Neural crest cell (in vitro differentiated cells): ENCODE measurements around the gene NME4. TPM values are rescaled to one million over a fixed set of nuclear protein-coding genes. Genes with fewer than 3 reads are reported as not detected.
"Not testable (repeated sequence)": the region's sequence is repeated elsewhere in the genome, so short reads cannot be mapped to it uniquely, and the experiment has no call there.

Source experiments
- DNase-seq: peaks from one replicate; pipeline ENCODE4 v3.0.0; 2021; ENCODE audit warnings: low read depth, mixed read lengths, low spot score
- H3K27ac Mint-ChIP-seq: one replicate; pipeline ENCODE4 v1.8.0; 2021; ENCODE audit warnings: mild to moderate bottlenecking, mixed read lengths; ENCODE audit not compliant: unreplicated experiment
- H3K27me3 Mint-ChIP-seq: 2 replicates; pipeline ENCODE4 v1.8.0; 2021; ENCODE audit warnings: low read depth, mild to moderate bottlenecking, mixed read lengths
- H3K36me3 Mint-ChIP-seq: 2 replicates; pipeline ENCODE4 v1.8.0; 2021; ENCODE audit warnings: low read depth, mild to moderate bottlenecking, mixed read lengths
- H3K4me1 Mint-ChIP-seq: 2 replicates; pipeline ENCODE4 v1.8.0; 2021; ENCODE audit warnings: mixed read lengths
- H3K4me3 Mint-ChIP-seq: one replicate; pipeline ENCODE4 v1.8.0; 2021; ENCODE audit warnings: mild to moderate bottlenecking, mixed read lengths
- H3K9me3 Mint-ChIP-seq: 2 replicates; pipeline ENCODE4 v1.8.0; 2021; ENCODE audit warnings: mixed read lengths
- long read RNA-seq: library from polyadenylated mRNA; unstranded; transcript quantifications from one replicate; pipeline ENCODE4 v2.0.0, GENCODE V29; 2020
- total RNA-seq: library from RNA; stranded (reverse); gene quantifications from 2 replicates; pipeline ENCODE4 v1.2.1, GENCODE V29; 2021
- TF ChIP-seq, protein P1 (sequence below): fragments of 200-600 bp; sonication (generic); conservative IDR thresholded peaks from 2 replicates; pipeline ENCODE4 v1.5.0; 2021; ENCODE audit warnings: antibody characterized with exemption, mild to moderate bottlenecking

The NME4 gene
- 233 and 254 TPM in 2 replicates for total RNA-seq
- long read RNA-seq, partial matches to known transcripts: 0 of 10 reads
- long read RNA-seq, other reads (novel, unspliced or antisense): 8 of 10 reads

- TF ChIP-seq, protein P1, sequence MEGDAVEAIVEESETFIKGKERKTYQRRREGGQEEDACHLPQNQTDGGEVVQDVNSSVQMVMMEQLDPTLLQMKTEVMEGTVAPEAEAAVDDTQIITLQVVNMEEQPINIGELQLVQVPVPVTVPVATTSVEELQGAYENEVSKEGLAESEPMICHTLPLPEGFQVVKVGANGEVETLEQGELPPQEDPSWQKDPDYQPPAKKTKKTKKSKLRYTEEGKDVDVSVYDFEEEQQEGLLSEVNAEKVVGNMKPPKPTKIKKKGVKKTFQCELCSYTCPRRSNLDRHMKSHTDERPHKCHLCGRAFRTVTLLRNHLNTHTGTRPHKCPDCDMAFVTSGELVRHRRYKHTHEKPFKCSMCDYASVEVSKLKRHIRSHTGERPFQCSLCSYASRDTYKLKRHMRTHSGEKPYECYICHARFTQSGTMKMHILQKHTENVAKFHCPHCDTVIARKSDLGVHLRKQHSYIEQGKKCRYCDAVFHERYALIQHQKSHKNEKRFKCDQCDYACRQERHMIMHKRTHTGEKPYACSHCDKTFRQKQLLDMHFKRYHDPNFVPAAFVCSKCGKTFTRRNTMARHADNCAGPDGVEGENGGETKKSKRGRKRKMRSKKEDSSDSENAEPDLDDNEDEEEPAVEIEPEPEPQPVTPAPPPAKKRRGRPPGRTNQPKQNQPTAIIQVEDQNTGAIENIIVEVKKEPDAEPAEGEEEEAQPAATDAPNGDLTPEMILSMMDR: no peak
- Mint-ChIP-seq H3K27ac (peak within 1 kb of the TSS; percentile 98), H3K9me3 (no peaks in the 10 kb centered on the region), H3K36me3 (no peaks in the 10 kb centered on the region), H3K27me3 (peaks cover 6% of the 10 kb centered on the region), H3K4me3 (peak within 1 kb of the TSS; percentile 96), H3K4me1 (peaks cover 21% of the 10 kb centered on the region)
- peak; percentile 41 for DNase-seq
Measured at GRCh38 chr16:397135-397661, at the start of gene NME4. Gene NME4 (plus strand): TSS chr16:397199. CDS start chr16:397223, 24 bp downstream.

- peak overlapping the region; percentile 54 for H3K4me3 Mint-ChIP-seq
- peaks cover 19% of the 10 kb centered on the region for H3K36me3 Mint-ChIP-seq
- peaks cover 17% of the 10 kb centered on the region for H3K4me1 Mint-ChIP-seq
- H3K9me3 Mint-ChIP-seq: no peaks in the 10 kb centered on the region
- TF ChIP-seq, protein P1: no peak
- H3K27me3 Mint-ChIP-seq: no peaks in the 10 kb centered on the region
- no peak for DNase-seq
- H3K27ac Mint-ChIP-seq: no peak overlapping the region
Measured at GRCh38 chr16:347203-347602, 49.8 kb upstream of the NME4 start.

DNA sequence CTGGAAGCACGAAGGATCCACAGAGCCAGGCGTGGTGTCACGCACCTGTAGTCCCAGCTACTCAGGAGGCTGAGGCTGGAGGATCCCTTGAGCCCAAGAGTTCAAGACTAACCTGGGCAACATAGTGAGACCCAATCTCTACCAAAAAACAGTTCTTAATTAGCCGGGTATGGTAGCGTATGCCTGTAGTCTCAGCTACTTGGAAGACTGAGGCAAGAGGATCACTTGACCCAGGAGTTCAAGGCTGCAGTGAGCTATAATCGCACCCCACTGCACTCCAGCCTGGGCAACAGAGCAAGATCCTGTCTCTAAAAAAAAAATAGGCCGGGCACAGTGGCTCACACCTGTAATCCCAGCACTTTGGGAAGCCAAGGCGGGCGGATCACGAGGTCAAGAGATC is 48.5 kb upstream of the NME4 start:
- Mint-ChIP-seq H3K4me3 (peak overlapping the region; percentile 22), H3K36me3 (peaks cover 13% of the 10 kb centered on the region)

GRCh38 chr16:349211-349610 is 47.8 kb upstream of the NME4 start:
- Mint-ChIP-seq H3K27me3 (no peaks in the 10 kb centered on the region), H3K36me3 (peaks cover 13% of the 10 kb centered on the region), H3K27ac (no peak overlapping the region), H3K4me3 (peak overlapping the region; percentile 94), H3K9me3 (no peaks in the 10 kb centered on the region), H3K4me1 (peaks cover 17% of the 10 kb centered on the region)
- TF ChIP-seq, protein P1: no peak
- no peak for DNase-seq

More for the DNA sequence above, 48.5 kb upstream of the NME4 start:
- not testable (repeated sequence) for H3K27ac Mint-ChIP-seq, DNase-seq, H3K9me3 Mint-ChIP-seq, H3K27me3 Mint-ChIP-seq
- H3K4me1 Mint-ChIP-seq: peaks cover 17% of the 10 kb centered on the region

DNA sequence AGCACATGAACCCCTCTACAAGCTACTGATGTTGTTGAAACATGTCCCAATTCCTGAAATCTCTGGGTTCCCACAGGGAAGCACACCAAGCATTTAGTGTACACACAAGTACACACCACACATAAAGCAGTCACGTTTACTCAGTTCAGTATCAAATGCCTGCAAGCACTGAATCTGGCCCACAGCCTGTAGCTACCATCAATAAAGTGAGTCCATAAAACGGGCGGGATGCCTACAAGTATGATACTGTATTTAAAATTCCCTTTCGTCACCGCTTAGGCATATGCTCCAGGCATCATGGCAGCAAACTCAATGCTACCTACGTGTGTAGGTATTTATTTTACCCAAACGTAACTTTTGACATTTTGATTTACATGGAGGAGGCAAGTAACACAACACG is 46.8 kb upstream of the NME4 start:
- H3K27me3 Mint-ChIP-seq: no peaks in the 10 kb centered on the region

More for the DNA sequence above, 46.8 kb upstream of the NME4 start:
- TF ChIP-seq, protein P1: no peak
- DNase-seq: no peak
- Mint-ChIP-seq H3K9me3 (no peaks in the 10 kb centered on the region), H3K4me3 (peak overlapping the region; percentile 94), H3K4me1 (peaks cover 17% of the 10 kb centered on the region), H3K27ac (no peak overlapping the region), H3K36me3 (peaks cover 5% of the 10 kb centered on the region)
